DOHH2 (cell line): ENCODE data around the gene TMC3.

Source experiments
- EZH2phosphoT487 ChIP-seq: fragments of 200-600 bp; sonication (generic); IDR thresholded peaks from 2 replicates; pipeline ENCODE4 v1.6.1; 2017; ENCODE audit warnings: borderline replicate concordance, mild to moderate bottlenecking, antibody characterized with exemption, low read length, moderate library complexity, mixed read lengths
- TF ChIP-seq, protein P1 (sequence below): fragments of 200-600 bp; sonication (generic); IDR thresholded peaks from one replicate; pipeline ENCODE4 v1.5.1; 2014; ENCODE audit warnings: antibody characterized with exemption, mild to moderate bottlenecking, low read depth, low read length; ENCODE audit not compliant: poor library complexity, severe bottlenecking

DNA sequence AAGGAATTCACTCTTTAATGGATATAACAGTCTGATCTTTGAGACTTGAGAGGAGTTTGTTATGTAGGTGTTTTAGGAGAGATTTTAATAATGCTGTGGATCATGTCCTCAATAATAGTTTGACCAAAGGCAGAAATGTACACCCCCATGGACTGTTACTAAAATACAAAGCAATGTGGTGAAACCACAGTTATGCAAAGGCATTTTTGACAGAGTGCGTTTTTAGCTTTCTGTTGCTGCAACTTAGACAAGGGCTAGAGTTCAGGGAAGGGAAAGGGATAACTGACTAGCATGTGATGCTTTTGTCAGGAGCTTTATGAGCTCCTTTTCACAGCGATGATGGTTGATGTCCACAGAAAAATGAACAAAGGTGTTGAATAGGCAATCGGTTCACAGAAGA is 46.5 kb downstream of the TMC3 start:
- TF ChIP-seq, protein P1, sequence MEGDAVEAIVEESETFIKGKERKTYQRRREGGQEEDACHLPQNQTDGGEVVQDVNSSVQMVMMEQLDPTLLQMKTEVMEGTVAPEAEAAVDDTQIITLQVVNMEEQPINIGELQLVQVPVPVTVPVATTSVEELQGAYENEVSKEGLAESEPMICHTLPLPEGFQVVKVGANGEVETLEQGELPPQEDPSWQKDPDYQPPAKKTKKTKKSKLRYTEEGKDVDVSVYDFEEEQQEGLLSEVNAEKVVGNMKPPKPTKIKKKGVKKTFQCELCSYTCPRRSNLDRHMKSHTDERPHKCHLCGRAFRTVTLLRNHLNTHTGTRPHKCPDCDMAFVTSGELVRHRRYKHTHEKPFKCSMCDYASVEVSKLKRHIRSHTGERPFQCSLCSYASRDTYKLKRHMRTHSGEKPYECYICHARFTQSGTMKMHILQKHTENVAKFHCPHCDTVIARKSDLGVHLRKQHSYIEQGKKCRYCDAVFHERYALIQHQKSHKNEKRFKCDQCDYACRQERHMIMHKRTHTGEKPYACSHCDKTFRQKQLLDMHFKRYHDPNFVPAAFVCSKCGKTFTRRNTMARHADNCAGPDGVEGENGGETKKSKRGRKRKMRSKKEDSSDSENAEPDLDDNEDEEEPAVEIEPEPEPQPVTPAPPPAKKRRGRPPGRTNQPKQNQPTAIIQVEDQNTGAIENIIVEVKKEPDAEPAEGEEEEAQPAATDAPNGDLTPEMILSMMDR, result no peak
- no peak for TF ChIP-seq EZH2phosphoT487
